Muscle layer of duodenum (tissue), 2 donors: ENCODE results near the gene CDKL1.

Source experiments
- H3K27ac ChIP-seq: one replicate; pipeline ENCODE4 v1.7.0; 2013; ENCODE audit warnings: mild to moderate bottlenecking, low read length
- H3K27me3 ChIP-seq: one replicate; pipeline ENCODE4 v1.7.0; 2013; ENCODE audit warnings: low read depth, mild to moderate bottlenecking, control low read depth, low read length
- H3K36me3 ChIP-seq, 2 donors: one replicate each; pipeline ENCODE4 v1.7.0; 2013; ENCODE audit warnings: low read length in 2 of 2, control low read depth in 1 of 2, mild to moderate bottlenecking in 1 of 2; ENCODE audit not compliant: insufficient read depth in 2 of 2, control insufficient read depth in 1 of 2
- H3K4me1 ChIP-seq, 2 donors: one replicate each; pipeline ENCODE4 v1.7.0; 2013; ENCODE audit warnings: low read length in 2 of 2, mild to moderate bottlenecking in 2 of 2, control low read depth in 1 of 2, moderate library complexity in 1 of 2; ENCODE audit not compliant: insufficient read depth in 2 of 2, control insufficient read depth in 1 of 2
- H3K4me3 ChIP-seq, 2 donors: one replicate each; pipeline ENCODE4 v1.7.0; 2013; ENCODE audit warnings: low read length in 2 of 2, low read depth in 1 of 2, mild to moderate bottlenecking in 1 of 2
- H3K9me3 ChIP-seq, 2 donors: one replicate each; pipeline ENCODE4 v1.7.0; 2013; ENCODE audit warnings: low read length in 2 of 2, control low read depth in 1 of 2, mild to moderate bottlenecking in 1 of 2; ENCODE audit not compliant: control insufficient read depth in 1 of 2
- donor health status: healthy.

Gene CDKL1

GRCh38 chr14:50354527-50354926 lies 42.2 kb downstream of the CDKL1 start:
- Histone ChIP-seq H3K9me3 (no peaks in the 10 kb centered on the region), H3K36me3 (no peaks in the 10 kb centered on the region), H3K4me3 (no peak overlapping the region), H3K27ac (no peak overlapping the region), H3K4me1 (no peaks in the 10 kb centered on the region), H3K27me3 (no peaks in the 10 kb centered on the region)

GRCh38 chr14:50353126-50353525 lies 43.6 kb downstream of the CDKL1 start:
- Histone ChIP-seq H3K4me1 (no peaks in the 10 kb centered on the region), H3K27ac (no peak overlapping the region), H3K9me3 (no peaks in the 10 kb centered on the region)

GRCh38 chr14:50352584-50352983 lies 44.1 kb downstream of the CDKL1 start:
- no peak overlapping the region for H3K27ac ChIP-seq
- no peaks in the 10 kb centered on the region for H3K27me3 ChIP-seq
- H3K36me3 ChIP-seq, result no peaks in the 10 kb centered on the region
- H3K9me3 ChIP-seq, result no peaks in the 10 kb centered on the region
- H3K4me1 ChIP-seq, result no peaks in the 10 kb centered on the region
- H3K4me3 ChIP-seq, result no peak overlapping the region

More at GRCh38 chr14:50353126-50353525, 43.6 kb downstream of the CDKL1 start:
- H3K36me3 ChIP-seq, result no peaks in the 10 kb centered on the region
- H3K4me3 ChIP-seq, result no peak overlapping the region
- no peaks in the 10 kb centered on the region for H3K27me3 ChIP-seq

- Histone ChIP-seq H3K27me3 (no peaks in the 10 kb centered on the region), H3K36me3 (no peaks in the 10 kb centered on the region), H3K4me1 (no peaks in the 10 kb centered on the region), H3K9me3 (no peaks in the 10 kb centered on the region), H3K27ac (no peak overlapping the region), H3K4me3 (no peak overlapping the region)
Observed at GRCh38 chr14:50350975-50351374, 45.7 kb downstream of the CDKL1 start.

GRCh38 chr14:50348933-50349332 lies 47.7 kb downstream of the CDKL1 start:
- Histone ChIP-seq H3K27me3 (no peaks in the 10 kb centered on the region), H3K36me3 (no peaks in the 10 kb centered on the region), H3K4me3 (no peak overlapping the region), H3K4me1 (peaks cover 4 to 7% of the 10 kb centered on the region in 2 donors), H3K27ac (no peak overlapping the region), H3K9me3 (no peaks in the 10 kb centered on the region)

- Histone ChIP-seq H3K4me3 (no peak overlapping the region), H3K36me3 (no peaks in the 10 kb centered on the region), H3K27ac (no peak overlapping the region), H3K27me3 (no peaks in the 10 kb centered on the region), H3K4me1 (peaks cover 4 to 17% of the 10 kb centered on the region in 2 donors), H3K9me3 (no peaks in the 10 kb centered on the region)
Observed at GRCh38 chr14:50347521-50347920, 49.2 kb downstream of the CDKL1 start.

- Histone ChIP-seq H3K27ac (no peak overlapping the region), H3K36me3 (no peaks in the 10 kb centered on the region), H3K9me3 (no peaks in the 10 kb centered on the region), H3K4me3 (no peak overlapping the region), H3K4me1 (peaks cover 4 to 23% of the 10 kb centered on the region in 2 donors), H3K27me3 (no peaks in the 10 kb centered on the region)
Observed at GRCh38 chr14:50345846-50346422, 50.7 kb downstream of the CDKL1 start.

GRCh38 chr14:50344876-50345563 lies 51.7 kb downstream of the CDKL1 start:
- H3K4me1 ChIP-seq, result peaks cover 4 to 23% of the 10 kb centered on the region in 2 donors
- H3K4me3 ChIP-seq, result no peak overlapping the region
- no peaks in the 10 kb centered on the region for H3K36me3 ChIP-seq
- H3K27me3 ChIP-seq, result no peaks in the 10 kb centered on the region
- H3K9me3 ChIP-seq, result no peaks in the 10 kb centered on the region
- H3K27ac ChIP-seq, result no peak overlapping the region

GRCh38 chr14:50344116-50344775 lies 52.4 kb downstream of the CDKL1 start:
- H3K27ac ChIP-seq, result no peak overlapping the region
- H3K4me1 ChIP-seq, result peaks cover 4 to 23% of the 10 kb centered on the region in 2 donors

GRCh38 chr14:50343434-50343833 lies 53.2 kb downstream of the CDKL1 start:
- H3K36me3 ChIP-seq, result no peaks in the 10 kb centered on the region
- H3K27me3 ChIP-seq, result no peaks in the 10 kb centered on the region
- no peaks in the 10 kb centered on the region for H3K9me3 ChIP-seq
- peaks cover 7 to 23% of the 10 kb centered on the region in 2 donors for H3K4me1 ChIP-seq
- no peak overlapping the region for H3K27ac ChIP-seq
- no peak overlapping the region for H3K4me3 ChIP-seq

More at GRCh38 chr14:50344116-50344775, 52.4 kb downstream of the CDKL1 start:
- Histone ChIP-seq H3K9me3 (no peaks in the 10 kb centered on the region), H3K36me3 (no peaks in the 10 kb centered on the region), H3K27me3 (no peaks in the 10 kb centered on the region), H3K4me3 (no peak overlapping the region)

GRCh38 chr14:50342221-50343078 lies 54.2 kb downstream of the CDKL1 start:
- H3K27ac ChIP-seq, result peak overlapping the region; percentile 41
- no peaks in the 10 kb centered on the region for H3K27me3 ChIP-seq
- peak overlapping the region; percentile 30 to 43 for H3K4me3 ChIP-seq
- peaks cover 7 to 23% of the 10 kb centered on the region in 2 donors for H3K4me1 ChIP-seq
- no peaks in the 10 kb centered on the region for H3K36me3 ChIP-seq
- no peaks in the 10 kb centered on the region for H3K9me3 ChIP-seq
